ENCODE data around the gene LNPEP.

Gene LNPEP

DNA sequence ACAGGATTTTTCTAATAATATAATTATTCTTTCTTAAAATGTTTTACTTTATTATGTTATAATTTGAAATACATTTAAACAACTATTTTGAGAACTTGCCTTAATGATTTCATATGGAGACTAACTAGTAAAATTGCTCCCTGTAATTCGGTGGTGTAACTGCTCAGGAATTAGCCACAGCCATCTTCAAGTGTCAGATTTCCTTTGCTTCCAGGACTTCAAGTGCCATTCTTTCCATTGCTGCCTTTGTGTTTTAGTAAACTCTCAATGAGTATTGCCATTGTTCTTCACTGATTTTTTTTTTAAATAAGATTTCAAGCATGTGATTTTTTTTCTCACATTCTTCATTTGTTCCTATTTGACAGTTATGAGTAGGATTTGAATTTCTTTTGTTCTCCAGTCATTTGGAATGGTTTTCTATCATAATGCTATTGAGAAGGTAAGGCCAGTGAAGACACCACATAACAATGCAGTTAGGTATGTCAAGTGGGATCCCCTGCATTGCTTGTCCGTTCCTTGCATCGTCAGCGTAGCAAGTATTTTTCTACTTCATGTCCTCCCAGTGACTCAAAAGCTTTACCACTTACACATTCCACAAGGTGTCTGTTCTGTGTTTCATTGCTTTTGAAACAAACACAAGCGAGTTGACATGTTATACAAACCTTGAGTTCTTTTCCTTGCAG lies 83.7 kb downstream of the LNPEP start:
- Histone ChIP-seq H3K14ac (ENCODE audit: low read length) (no peak overlapping the region), H3K4me3 (ENCODE audit: low read length in 2 of 2) (no peak overlapping the region), H2AFZ (ENCODE audit: low read length) (no peak overlapping the region), H3K27me3 (ENCODE audit: control insufficient read depth in 3 of 3, insufficient read depth in 3 of 3, low read depth in 1 of 3, low read length in 3 of 3) (no peaks in the 10 kb centered on the region), H3K4me2 (ENCODE audit: insufficient read depth, low read length, poor library complexity, severe bottlenecking) (no peak overlapping the region), H4K8ac (ENCODE audit: low read depth, low read length) (no peak overlapping the region), H2AK5ac (ENCODE audit: low read depth, low read length) (no peak overlapping the region), H3K4me1 (ENCODE audit: control insufficient read depth in 2 of 2, insufficient read depth in 1 of 2, low read depth in 1 of 2, low read length in 2 of 2) (peaks cover 0 to 2% of the 10 kb centered on the region in 2 donors), H2BK120ac (ENCODE audit: low read depth, low read length) (no peak overlapping the region), H4K91ac (ENCODE audit: low read depth, low read length, poor library complexity) (no peak overlapping the region), H3K79me1 (ENCODE audit: low read depth, low read length) (no peaks in the 10 kb centered on the region), H2BK12ac (ENCODE audit: low read length) (no peak overlapping the region), H2BK5ac (ENCODE audit: low read length) (no peak overlapping the region), H3K27ac (replicated peaks; ENCODE audit: low read length) (peak overlapping the region; percentile 16), H3K36me3 (replicated peaks in 1 of 2; ENCODE audit: control insufficient read depth in 2 of 2, insufficient read depth in 2 of 2, low read length in 2 of 2) (peaks cover 0 to 36% of the 10 kb centered on the region in 2 donors), H3K4ac (ENCODE audit: low read length) (no peak overlapping the region), H2BK15ac (ENCODE audit: low read length) (no peak overlapping the region), H3K9me3 (replicated peaks in 1 of 2; ENCODE audit: control insufficient read depth in 2 of 2, insufficient read depth in 1 of 2, low read depth in 1 of 2, low read length in 2 of 2) (no peaks in the 10 kb centered on the region), H3K9ac (ENCODE audit: low read depth, low read length, poor library complexity) (no peak overlapping the region), H3K23ac (ENCODE audit: low read depth, low read length, poor library complexity) (no peak overlapping the region), H3K18ac (ENCODE audit: low read length) (no peak overlapping the region)
- peak; percentile 38 for DNase-seq (ENCODE audit: low spot score)
- WGBS, 2 donors (ENCODE audit: extremely low coverage in 2 of 2, insufficient read length in 2 of 2, insufficient replicate concordance in 1 of 2): no CpG with 5 or more reads among the region's 5 CpGs

DNA sequence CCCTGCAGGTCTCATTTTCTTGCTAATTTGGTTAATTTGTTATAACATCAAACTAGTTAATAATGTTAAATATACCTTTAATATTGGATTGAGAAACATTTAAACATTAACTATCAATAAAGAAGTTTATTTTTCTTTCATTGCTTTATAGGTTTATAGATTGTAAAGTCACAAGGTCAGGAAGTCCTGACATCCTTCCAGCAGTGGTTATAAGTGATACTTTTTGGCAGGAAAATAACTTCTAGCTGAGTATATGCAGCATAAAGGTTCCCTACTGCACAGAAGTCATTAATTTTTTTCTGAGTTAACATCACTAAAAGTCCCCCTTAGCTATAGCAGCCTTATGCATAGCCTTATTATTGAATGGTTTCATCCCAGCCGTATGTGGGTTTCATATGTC lies 85.5 kb downstream of the LNPEP start:
- Histone ChIP-seq H3K27ac (replicated peaks; ENCODE audit: low read length) (no peak overlapping the region), H4K91ac (ENCODE audit: low read depth, low read length, poor library complexity) (no peak overlapping the region), H3K79me1 (ENCODE audit: low read depth, low read length) (no peaks in the 10 kb centered on the region), H3K9ac (ENCODE audit: low read depth, low read length, poor library complexity) (no peak overlapping the region), H3K4me3 (ENCODE audit: low read length in 2 of 2) (no peak overlapping the region), H2BK120ac (ENCODE audit: low read depth, low read length) (no peak overlapping the region), H3K4me1 (ENCODE audit: control insufficient read depth in 2 of 2, insufficient read depth in 1 of 2, low read depth in 1 of 2, low read length in 2 of 2) (peaks cover 0 to 2% of the 10 kb centered on the region in 2 donors), H3K9me3 (replicated peaks in 1 of 2; ENCODE audit: control insufficient read depth in 2 of 2, insufficient read depth in 1 of 2, low read depth in 1 of 2, low read length in 2 of 2) (no peaks in the 10 kb centered on the region), H3K27me3 (ENCODE audit: control insufficient read depth in 3 of 3, insufficient read depth in 3 of 3, low read depth in 1 of 3, low read length in 3 of 3) (no peaks in the 10 kb centered on the region), H2BK5ac (ENCODE audit: low read length) (no peak overlapping the region), H3K18ac (ENCODE audit: low read length) (no peak overlapping the region), H3K4me2 (ENCODE audit: insufficient read depth, low read length, poor library complexity, severe bottlenecking) (no peak overlapping the region), H2AFZ (ENCODE audit: low read length) (no peak overlapping the region), H2BK12ac (ENCODE audit: low read length) (no peak overlapping the region), H2AK5ac (ENCODE audit: low read depth, low read length) (no peak overlapping the region), H2BK15ac (ENCODE audit: low read length) (no peak overlapping the region), H3K23ac (ENCODE audit: low read depth, low read length, poor library complexity) (no peak overlapping the region), H3K36me3 (replicated peaks in 1 of 2; ENCODE audit: control insufficient read depth in 2 of 2, insufficient read depth in 2 of 2, low read length in 2 of 2) (peaks cover 0 to 26% of the 10 kb centered on the region in 2 donors), H4K8ac (ENCODE audit: low read depth, low read length) (no peak overlapping the region), H3K4ac (ENCODE audit: low read length) (no peak overlapping the region), H3K14ac (ENCODE audit: low read length) (no peak overlapping the region)
- WGBS, 2 donors (ENCODE audit: extremely low coverage in 2 of 2, insufficient read length in 2 of 2, insufficient replicate concordance in 1 of 2): no CpG with 5 or more reads among the region's 1 CpG
- no peak for DNase-seq (ENCODE audit: low spot score)

DNA sequence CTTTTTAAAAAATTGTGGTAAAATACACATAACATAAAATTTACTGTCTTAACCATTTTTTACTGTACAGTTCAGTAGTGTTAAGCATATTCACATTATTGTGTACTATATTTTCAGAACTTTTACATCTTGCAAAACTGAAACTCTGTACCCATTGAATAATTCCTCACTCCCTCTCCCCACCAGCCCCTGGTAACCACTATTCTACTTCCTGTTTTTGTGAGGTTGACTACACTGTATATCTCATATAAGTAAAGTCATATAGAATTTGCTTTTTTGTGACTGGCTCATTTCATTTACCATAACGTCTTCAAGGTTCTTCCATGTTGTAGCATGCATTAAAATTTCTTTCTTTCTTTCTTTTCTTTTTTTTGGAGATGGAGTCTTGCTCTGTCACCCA lies 87.0 kb downstream of the LNPEP start:
- no CpG with 5 or more reads among the region's 1 CpG for WGBS, 2 donors (ENCODE audit: extremely low coverage in 2 of 2, insufficient read length in 2 of 2, insufficient replicate concordance in 1 of 2)
- Histone ChIP-seq H3K4ac (ENCODE audit: low read length) (no peak overlapping the region), H2BK120ac (ENCODE audit: low read depth, low read length) (no peak overlapping the region), H4K91ac (ENCODE audit: low read depth, low read length, poor library complexity) (no peak overlapping the region), H3K23ac (ENCODE audit: low read depth, low read length, poor library complexity) (no peak overlapping the region), H2BK5ac (ENCODE audit: low read length) (no peak overlapping the region), H3K27ac (replicated peaks; ENCODE audit: low read length) (no peak overlapping the region), H3K9me3 (replicated peaks in 1 of 2; ENCODE audit: control insufficient read depth in 2 of 2, insufficient read depth in 1 of 2, low read depth in 1 of 2, low read length in 2 of 2) (no peaks in the 10 kb centered on the region), H2AFZ (ENCODE audit: low read length) (no peak overlapping the region), H3K4me1 (ENCODE audit: control insufficient read depth in 2 of 2, insufficient read depth in 1 of 2, low read depth in 1 of 2, low read length in 2 of 2) (peaks cover 0 to 2% of the 10 kb centered on the region in 2 donors), H4K8ac (ENCODE audit: low read depth, low read length) (no peak overlapping the region), H3K4me2 (ENCODE audit: insufficient read depth, low read length, poor library complexity, severe bottlenecking) (no peak overlapping the region), H3K9ac (ENCODE audit: low read depth, low read length, poor library complexity) (no peak overlapping the region), H3K36me3 (replicated peaks in 1 of 2; ENCODE audit: control insufficient read depth in 2 of 2, insufficient read depth in 2 of 2, low read length in 2 of 2) (peaks cover 0 to 32% of the 10 kb centered on the region in 2 donors), H2AK5ac (ENCODE audit: low read depth, low read length) (no peak overlapping the region), H3K27me3 (ENCODE audit: control insufficient read depth in 3 of 3, insufficient read depth in 3 of 3, low read depth in 1 of 3, low read length in 3 of 3) (no peaks in the 10 kb centered on the region), H3K79me1 (ENCODE audit: low read depth, low read length) (no peaks in the 10 kb centered on the region), H2BK12ac (ENCODE audit: low read length) (no peak overlapping the region), H3K14ac (ENCODE audit: low read length) (no peak overlapping the region), H2BK15ac (ENCODE audit: low read length) (no peak overlapping the region), H3K18ac (ENCODE audit: low read length) (no peak overlapping the region), H3K4me3 (ENCODE audit: low read length in 2 of 2) (no peak overlapping the region)
- no peak for DNase-seq (ENCODE audit: low spot score)

DNA sequence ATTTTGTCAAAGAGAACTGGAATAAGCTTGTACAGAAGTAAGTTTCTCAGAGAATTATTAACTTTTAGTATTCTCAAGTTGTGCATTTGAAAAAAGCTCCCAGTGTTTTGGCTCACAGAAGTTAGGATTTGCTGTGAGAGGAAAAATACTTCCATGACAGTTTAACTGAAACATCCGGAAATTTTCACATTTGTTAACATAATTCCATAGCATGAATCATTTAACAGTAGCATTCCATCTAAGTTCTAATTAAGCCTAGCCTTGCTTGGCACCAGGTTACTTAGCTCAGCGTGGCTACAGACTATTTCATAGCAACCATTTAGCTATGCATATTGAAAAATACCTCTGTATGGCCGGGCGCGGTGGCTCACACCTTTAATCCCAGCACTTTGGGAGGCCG lies 90.8 kb downstream of the LNPEP start:
- Histone ChIP-seq H4K91ac (ENCODE audit: low read depth, low read length, poor library complexity) (no peak overlapping the region), H3K4me1 (ENCODE audit: control insufficient read depth in 2 of 2, insufficient read depth in 1 of 2, low read depth in 1 of 2, low read length in 2 of 2) (no peaks in the 10 kb centered on the region), H2BK120ac (ENCODE audit: low read depth, low read length) (no peak overlapping the region), H3K27ac (replicated peaks; ENCODE audit: low read length) (no peak overlapping the region), H3K4me2 (ENCODE audit: insufficient read depth, low read length, poor library complexity, severe bottlenecking) (no peak overlapping the region), H3K14ac (ENCODE audit: low read length) (no peak overlapping the region), H2AK5ac (ENCODE audit: low read depth, low read length) (no peak overlapping the region), H3K27me3 (ENCODE audit: control insufficient read depth in 3 of 3, insufficient read depth in 3 of 3, low read depth in 1 of 3, low read length in 3 of 3) (no peaks in the 10 kb centered on the region), H3K9me3 (replicated peaks in 1 of 2; ENCODE audit: control insufficient read depth in 2 of 2, insufficient read depth in 1 of 2, low read depth in 1 of 2, low read length in 2 of 2) (no peaks in the 10 kb centered on the region), H2BK12ac (ENCODE audit: low read length) (no peak overlapping the region), H3K79me1 (ENCODE audit: low read depth, low read length) (no peaks in the 10 kb centered on the region), H3K9ac (ENCODE audit: low read depth, low read length, poor library complexity) (no peak overlapping the region), H3K36me3 (replicated peaks in 1 of 2; ENCODE audit: control insufficient read depth in 2 of 2, insufficient read depth in 2 of 2, low read length in 2 of 2) (peaks cover 2 to 42% of the 10 kb centered on the region in 2 donors), H2AFZ (ENCODE audit: low read length) (no peak overlapping the region), H3K18ac (ENCODE audit: low read length) (no peak overlapping the region), H2BK15ac (ENCODE audit: low read length) (no peak overlapping the region), H4K8ac (ENCODE audit: low read depth, low read length) (no peak overlapping the region), H3K4ac (ENCODE audit: low read length) (no peak overlapping the region), H2BK5ac (ENCODE audit: low read length) (no peak overlapping the region), H3K4me3 (ENCODE audit: low read length in 2 of 2) (no peak overlapping the region), H3K23ac (ENCODE audit: low read depth, low read length, poor library complexity) (no peak overlapping the region)
- DNase-seq (ENCODE audit: low spot score): no peak
- no CpG with 5 or more reads among the region's 6 CpGs for WGBS, 2 donors (ENCODE audit: extremely low coverage in 2 of 2, insufficient read length in 2 of 2, insufficient replicate concordance in 1 of 2)

Data from neuronal stem cell (in vitro differentiated cells).